HG02588 (cell line): Measurements from ENCODE around the gene SH2D3A.

Source experiments
- ATAC-seq: cut with Tn5 transposase; IDR thresholded peaks from one replicate; pipeline ENCODE4 v1.9.1; 2021; ENCODE audit warnings: mild to moderate bottlenecking, moderate library complexity; ENCODE audit not compliant: unreplicated experiment

Gene SH2D3A

DNA sequence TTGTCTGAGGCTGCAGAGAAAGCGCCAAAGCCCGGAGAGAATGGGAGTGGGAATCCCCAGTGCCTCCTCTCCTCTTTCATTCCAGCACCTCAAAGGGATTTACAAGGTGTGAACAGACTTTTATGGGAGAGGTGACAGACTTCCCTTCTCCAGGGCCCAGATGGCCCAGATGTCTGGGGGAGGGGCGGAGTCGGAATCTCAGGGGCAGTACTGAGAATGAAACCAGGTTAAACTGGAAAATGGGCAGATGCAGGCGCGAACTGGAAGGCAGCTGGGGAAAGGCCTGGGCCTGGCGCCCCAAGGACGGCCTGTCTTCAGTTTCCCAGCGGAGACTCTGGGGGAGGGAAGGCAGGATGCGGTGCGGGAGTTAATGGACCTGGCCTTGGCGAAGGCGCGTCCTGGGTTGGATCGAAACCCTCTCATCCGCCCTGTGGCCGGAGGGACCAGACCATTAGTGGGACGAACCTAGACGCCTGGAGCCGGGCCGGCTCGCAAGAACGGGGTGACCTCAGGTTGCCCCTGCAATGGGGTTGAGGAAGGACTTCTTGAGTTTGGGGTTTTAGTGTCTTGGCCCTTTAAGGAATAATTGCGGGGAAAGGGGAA lies 28.3 kb downstream of the SH2D3A start:
- ATAC-seq = no peak

DNA sequence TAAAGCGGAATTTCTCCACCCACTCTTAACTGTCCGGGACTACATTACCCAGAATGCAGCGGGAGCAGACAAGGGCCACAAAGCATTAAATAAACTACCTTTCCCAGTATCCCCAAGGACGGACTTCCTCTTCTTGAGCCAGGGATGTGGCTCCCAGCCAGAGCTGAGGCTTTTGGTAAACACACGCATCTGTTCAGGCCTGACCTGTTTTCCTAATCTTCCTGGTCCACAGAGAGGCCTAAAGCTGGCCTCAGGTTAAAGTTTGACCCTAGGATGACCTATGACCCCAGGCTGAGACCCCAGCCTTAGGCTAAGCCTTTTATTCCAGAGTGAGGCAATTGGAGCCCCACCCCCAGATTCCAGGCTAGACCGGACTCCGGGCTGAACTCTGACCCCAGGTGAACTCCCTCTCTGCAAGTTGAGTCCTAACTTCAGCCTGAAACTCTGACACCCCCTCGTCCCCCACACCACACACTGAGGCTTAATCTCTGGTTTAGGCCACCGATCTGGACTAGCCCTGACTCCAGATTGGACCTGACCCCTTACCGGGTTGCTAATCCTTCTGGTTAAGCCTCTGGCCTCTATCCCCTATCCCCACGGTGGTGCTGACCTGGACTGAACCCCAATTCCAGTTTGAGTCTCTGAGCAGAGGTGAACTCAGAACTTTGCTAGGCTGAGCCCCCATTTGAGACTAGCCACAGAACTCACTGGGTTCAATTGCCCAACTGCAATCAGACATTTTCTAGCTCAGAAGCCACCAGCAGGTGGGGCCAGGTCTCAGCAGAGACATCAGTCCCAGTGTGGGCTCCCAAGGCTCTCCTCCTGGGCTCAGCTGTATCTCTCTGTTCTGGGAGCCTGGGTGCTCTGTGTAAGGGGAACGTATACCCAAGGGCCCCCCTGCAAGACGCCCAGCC lies 29.1 kb downstream of the SH2D3A start:
- no peak for ATAC-seq

DNA sequence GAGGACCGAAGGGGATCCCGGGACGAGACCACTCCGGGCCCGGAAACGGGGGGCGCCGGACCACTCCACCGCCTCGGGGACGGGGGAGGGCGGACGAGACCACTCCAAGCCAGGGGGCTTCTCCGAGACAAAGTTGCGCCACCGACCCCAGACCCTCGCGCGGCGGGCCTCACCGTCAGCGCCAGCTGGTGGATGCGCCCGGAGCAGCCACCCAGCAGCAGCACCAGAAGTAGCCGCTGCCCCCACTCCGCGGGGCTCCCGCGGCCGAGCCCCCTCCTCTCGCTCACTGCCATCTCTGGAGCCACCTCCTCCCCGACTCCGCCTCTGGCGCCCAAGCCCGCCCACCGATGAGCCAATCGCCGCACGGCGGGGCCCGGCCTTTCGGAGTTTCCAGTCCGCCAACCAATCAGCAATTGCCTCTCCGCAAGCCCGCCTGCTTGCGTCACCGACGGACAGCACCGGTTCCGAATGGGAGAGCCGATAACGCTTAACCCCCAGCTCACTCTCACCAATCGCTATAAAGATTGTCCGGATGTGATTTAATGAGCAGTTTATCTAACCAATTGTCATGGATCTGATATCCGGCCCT lies 29.9 kb downstream of the SH2D3A start, which contains the start of gene GPR108:
Gene GPR108, minus strand, starts transcription at position 297 of the 589 bp plus-strand sequence. Its CDS starts 4 bp downstream, at position 293.
- ATAC-seq = peak; percentile 61

DNA sequence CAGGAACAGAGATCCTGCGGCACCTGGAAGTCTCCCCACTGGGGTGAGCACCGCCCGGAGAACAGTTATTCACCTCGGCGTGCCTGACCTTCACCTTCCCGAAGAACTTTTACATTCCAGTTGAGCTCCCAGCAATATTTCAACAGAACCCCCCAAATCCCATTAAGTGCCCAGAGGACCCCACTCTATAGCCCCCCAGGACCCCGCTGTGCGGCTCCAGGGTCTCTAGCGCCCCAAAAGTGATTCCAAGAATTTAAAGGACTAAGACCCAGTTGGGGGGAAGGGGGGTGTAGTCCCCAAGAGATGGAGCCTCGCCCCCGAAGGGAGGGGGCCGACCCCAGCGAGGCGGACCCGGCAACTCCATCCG lies 30.3 kb downstream of the SH2D3A start:
- no peak for ATAC-seq

DNA sequence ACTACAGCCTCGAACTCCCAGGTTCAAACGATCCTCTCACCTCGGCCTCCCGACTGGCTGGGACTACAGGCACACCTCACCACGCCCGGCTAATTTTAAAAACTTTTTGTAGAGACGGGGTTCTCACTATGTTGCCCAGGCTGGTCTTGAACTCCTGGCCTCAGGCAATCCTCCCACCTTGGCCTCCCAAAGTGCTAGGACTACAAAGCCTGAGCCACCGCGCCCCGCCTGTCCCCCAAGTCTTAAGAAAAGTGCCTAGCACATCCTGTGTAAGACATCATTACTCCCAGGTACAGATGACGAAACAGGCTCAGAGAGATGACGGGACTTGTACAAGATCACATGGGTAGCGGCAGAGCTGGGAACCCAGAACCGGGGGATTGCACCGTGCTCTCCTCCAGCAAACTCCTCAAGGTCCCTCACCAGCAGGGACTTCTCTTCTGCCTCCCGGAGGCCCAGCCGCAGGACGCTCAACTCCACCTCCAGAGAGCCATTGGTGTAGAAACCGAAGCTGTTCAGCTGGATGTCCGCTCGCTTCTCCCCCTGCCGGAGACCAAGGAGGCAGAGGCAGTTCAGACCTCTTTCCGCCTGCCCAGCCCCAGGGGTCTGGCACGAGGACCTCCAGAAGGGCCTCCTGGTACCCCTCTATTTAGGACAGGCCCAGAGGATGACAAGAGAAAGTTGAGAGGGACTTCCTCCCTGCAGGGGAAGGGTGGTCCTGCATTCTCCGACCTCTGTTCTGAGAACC lies 30.9 kb downstream of the SH2D3A start:
- ATAC-seq = no peak

DNA sequence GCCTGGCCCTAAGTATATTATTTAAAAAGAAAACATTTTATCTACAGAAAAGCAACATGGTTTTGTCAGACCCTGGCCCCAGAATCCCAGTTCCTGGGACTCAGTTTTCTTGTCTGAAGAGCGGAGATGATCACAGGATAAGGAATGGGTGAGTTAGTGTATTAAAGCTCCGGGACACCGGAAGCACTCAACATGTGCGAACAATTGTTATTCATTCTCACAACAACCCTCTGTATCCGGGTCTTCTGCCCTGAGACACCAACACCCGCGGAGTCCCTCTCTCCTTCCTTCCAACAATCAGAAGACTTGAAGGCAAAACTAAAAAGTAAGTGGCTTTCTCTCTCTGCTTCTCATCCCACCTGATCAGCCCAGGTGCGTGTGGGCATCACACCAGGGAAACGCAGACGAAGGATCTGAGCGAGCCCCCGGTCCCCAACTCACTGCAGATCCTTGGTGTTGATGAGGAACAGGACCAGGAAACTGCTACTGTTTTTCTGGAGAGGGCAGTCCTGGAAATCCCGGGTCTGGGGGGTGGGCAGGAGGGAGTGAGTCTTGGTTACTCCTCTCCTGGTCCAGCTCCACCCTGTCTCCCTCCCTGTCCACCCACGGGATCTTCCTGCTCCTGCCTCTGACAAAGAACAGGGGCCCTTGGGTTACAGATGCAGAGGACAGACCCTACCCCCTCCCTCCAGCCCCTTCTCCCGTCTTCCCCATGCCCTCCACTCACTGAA lies 31.9 kb downstream of the SH2D3A start:
- no peak for ATAC-seq

DNA sequence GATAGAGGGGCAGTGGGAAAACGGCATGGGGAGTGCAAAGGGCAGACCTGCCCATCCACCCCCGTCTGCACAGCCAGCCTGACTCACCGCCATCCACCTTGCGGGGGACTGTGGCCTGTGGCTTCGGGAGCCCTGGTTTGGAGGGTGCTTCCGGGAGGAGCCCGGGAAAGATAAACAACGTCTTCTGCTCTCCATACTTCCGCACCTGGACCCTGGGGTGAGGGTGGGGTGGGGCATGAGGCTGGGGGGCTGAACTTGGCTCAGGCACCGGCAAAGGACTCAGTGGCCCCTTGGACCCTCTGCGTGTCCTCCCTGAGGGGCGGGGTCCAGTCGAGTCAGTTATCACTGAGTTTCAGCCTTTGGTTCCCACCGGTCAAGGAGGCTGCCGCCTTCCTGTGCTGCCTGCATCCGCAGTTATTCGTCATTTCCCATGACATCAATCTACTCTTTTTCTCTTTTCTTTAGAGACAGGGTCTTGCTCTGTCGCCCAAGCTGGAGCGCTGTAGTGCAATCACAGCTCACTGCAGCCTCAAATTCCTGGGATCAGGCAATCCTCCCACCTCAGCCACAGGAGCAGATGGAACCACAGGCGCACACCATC lies 33.0 kb downstream of the SH2D3A start:
- ATAC-seq = no peak

DNA sequence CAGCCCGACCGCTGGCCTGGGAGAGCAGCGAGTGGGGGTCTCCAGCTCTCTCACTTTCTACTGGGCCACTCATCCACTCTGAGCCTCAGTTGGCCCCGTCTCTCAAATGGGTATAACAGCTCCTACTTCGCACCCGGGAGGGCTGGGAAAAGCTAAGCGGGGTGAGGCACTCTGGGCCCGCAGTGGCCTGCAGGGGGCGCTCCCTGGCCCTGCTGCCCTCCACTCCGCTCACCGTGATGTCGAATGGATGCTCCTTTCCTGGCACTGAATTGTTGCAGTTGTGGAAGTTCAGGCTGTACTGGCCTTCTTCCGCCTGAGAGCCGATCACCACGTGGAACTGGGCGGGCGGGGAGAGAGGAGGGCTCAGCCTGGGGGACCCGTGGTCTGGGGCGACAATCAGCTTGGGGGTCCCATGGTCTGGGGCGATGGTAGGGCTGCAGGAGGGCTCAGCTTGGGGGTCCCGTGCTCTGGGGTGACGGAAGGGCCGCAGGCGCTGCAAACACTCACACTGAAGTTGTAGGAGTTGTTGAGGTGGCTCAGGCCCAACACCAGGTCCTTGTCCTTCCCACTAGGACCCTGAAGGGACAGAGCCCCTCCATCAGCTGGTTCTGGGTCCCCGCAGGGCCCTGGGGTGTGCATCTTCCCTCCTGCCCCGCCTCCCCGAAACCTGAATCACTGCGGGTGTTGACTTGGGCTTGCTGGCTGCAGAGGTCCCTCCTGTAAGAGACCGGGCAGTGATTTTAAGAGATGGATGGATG lies 33.7 kb downstream of the SH2D3A start:
- ATAC-seq = no peak

DNA sequence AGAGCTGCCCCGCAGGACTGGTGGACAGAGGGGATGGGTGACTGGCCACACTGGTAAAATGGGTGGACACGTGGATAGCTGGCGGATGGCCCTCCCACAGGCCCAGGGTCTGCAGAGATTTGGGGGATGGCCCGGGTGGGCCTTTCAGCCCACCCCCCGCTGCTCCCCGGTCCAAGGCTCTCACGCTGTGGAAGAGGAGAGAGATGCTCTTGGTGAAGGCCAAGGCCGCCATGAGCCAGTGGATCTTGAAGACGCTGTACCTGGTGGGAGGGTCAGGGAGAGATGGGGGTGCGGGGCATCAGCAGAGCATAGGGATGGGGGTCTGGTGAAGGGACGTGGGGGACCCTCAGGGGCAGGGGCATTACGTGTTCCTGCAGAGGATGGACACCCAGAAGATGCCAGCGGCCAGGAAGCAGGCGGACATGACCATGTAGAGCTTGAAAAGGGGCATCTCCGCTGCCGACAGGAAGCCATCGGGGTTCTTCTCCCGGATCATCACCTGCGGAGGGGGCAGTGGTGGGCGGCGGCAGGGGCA lies 34.4 kb downstream of the SH2D3A start:
- ATAC-seq = no peak

DNA sequence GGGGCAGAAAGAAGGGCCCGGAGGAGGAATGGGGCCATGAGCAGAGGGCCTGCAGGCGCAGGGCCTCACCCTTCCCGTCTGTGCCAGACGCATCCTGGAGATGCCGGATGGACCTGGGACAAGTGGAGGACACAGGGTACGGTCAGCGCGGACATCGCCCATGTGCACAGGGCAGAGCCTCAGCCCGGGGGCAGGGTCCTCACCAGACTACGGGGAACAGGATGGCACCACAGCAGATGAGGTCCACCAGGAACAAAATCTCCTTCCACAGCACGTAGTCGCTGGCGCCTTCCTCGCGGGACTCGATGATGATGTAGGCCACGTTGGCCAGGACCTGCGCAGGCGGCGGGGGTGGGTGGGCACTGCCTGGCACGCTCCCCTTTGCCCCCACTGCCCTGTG lies 35.4 kb downstream of the SH2D3A start:
- ATAC-seq = no peak

DNA sequence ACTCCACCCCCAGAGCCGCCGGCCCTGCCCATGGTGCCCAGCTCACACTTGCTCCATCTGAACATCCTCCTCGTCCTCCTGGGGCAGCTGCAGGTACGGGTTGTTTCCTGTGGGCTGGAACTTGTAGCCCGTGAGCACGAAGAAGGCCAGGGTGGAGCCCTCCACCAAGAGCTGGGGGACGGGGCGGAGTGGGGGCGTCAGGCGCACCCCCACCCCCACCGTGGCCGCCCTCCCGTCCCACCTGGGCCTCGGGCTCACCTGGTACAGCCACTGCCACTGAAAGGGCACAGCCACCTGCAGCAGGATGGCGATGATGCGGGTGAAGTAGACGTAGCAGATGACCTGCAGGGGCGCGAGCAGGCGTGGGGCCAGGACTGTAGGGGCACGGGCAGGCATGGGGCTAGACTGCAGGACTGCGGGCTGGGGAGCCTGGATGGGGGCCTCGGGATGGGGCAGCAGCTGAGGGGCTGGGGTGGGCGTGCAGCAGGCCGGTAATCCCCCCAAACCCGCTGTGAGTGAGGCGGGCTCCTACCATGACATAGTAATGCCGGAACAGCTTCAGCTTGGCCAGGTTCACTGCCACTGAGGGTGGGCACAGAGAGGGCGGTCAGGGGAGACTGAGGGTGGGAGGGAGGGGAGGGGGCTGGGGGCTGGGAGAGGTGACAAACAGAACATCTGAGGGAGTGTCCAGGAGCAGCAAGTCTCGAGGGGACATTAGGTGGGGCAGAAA lies 36.1 kb downstream of the SH2D3A start:
- ATAC-seq = no peak

DNA sequence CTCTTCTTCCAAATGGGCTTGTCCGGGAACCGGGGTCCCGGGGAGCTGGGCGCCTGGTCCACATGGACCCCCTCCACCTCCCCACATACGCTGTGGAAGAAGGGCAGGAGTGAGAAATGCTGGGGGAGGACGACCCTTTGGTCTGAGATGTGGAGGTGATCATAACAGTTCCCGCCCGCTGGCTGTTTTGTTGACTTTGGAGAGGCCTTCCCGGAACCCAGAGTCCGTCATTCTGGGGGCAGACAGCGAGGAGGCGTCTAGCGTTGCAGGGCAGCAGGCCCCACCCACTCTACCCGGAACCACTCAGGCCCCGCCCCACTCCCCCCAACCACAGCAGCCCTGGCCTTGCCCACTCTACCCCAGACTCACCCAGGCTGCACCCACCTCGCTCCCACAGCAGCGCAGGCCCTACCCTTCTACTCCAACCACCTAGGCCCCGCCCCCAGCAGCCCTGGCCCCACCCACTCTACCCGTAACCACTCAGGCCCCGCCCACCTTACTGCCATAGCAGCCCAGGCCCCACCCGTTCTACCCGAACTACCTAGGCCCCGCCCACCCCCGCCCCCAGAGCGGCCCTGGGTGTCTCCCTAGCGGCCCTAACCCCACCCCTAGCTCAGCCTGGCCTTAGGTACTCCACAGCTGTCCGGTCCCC lies 37.0 kb downstream of the SH2D3A start:
- ATAC-seq = no peak

DNA sequence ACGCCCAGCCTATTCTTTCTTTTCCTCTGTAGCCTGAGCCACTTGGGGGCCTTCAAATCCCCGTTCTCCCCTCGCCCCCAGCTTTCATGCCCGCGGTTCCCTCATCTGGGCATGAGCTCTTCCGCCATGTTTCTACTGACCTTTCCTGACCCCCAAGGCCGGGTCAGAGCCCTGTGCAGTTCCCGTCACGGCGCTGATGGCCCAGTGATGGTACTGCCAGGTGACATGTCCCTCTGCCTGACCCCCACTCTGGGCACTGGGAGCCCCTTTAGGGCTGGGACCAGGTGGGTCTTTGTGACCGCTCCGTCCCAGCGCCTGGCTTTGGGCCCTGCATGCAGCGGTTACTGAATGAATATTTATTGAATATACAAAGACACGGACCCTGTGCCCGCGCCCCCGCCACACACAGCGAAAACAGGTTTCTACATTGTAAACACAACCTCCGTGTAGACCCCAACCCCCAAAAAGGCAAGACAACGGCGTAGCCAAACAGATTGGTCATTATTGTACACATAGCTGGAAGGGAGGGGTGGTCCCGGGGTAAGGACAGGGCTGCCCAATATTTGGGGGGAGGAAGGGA lies 37.6 kb downstream of the SH2D3A start:
- ATAC-seq = no peak

DNA sequence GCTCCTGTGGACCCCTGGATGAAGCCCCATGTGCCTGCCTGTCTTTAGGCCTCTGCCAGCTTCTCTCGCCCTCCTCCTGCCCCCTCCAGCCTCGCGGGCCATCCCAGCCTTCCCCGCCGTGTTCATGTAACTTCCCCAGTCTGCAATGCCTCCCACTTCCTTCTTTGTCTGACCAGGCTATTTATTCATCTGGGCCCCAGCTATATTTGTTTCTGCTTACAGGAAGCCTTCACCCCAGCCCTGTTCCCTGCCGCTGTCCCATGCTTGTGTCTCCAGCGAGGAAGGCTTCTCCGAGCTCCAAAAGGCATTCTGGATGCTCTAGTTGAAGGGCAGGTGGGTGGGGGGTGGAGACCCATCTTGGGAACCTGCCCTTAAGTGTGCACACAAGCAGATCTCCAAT lies 38.9 kb downstream of the SH2D3A start:
- ATAC-seq = no peak

DNA sequence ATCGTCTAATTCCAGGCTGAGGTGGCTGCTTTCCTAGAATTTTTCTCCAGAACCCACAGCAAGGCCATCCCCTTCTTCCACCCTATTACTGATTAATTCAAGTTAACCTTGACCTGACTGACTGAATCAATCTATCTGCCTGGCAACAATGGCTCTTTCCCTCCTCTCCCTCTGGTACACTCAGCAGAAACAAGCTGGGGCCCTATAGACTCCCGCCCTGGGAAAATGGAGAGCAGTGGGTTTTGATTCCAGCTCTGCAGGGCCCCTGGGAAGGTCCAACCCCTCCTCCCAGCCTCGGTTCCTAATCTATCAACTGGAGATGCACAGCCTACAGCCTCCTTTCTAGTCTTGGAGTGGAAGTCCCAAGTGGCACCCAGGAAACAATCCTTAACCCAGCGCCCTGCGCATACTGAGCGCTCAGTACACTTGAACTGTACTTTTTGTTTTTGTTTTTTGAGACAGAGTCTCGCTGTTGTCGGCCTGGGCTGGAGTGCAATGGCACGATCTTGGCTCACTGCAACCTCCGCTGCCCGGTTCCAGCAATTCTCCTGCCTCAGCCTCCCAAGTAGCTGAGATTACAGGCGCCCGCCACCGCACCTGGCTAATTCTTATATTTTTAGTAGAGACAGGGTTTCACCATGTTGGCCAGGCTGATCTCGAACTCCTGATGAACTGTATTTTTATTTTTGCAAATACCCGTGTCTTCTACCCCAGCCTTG lies 41.6 kb downstream of the SH2D3A start:
- ATAC-seq = no peak

DNA sequence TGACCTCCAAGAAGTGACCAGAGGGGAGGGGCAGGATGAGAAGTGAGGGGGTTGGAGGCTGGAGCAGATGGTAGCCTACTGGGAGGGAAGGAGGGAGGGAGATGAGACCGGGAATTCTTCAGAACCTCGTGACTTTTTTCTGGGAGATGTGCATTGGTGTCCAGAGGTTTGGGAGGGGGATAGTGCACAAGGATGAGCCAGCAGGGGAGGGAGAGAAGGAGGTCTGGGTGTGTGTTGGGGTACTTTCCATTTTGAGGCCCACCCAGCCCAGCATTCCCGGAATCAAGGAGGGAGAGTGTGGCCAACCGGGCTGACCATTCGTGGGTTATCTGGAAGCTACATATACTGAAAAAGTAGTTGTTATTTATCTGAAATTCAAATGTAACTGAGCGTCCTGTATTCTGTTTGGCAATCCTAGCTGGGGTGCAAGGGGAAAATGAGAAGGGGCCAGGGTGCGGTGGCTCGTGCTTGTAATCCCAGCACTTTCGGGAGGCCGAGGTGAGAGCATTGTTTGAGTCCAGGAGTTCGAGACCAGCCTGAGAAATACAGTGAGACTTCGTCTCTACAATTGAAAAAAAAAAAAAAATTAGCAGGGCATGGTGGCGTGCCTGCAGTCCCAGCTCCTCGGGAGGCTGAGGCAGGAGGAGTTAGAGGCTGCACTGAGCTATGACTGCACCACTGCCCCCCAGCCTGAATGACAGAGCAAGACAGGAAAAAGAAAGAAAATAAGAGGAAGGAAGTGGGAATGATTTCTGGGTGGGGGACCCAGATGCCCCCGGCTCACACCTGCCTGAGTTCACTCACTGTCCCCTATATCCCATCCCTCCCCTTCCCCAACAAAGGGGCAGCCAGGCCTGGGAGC lies 42.4 kb downstream of the SH2D3A start:
- ATAC-seq = no peak
